Stomach (tissue), 4 donors: ENCODE data around the gene C4B.
"Not testable (repeated sequence)": the region's sequence is repeated elsewhere in the genome, so short reads cannot be mapped to it uniquely, and the experiment has no call there.

Source experiments
- EP300 ChIP-seq: sonication (generic); formaldehyde crosslinking; IDR thresholded peaks from one replicate; pipeline ENCODE4 v1.6.1; 2017; ENCODE audit warnings: antibody characterized with exemption
- POLR2A ChIP-seq, 4 donors: fragments of 450-650 bp; IDR thresholded peaks; one replicate each; pipeline ENCODE4 v1.6.1; 2016; ENCODE audit warnings: antibody characterized with exemption in 4 of 4, control low read depth in 2 of 4, mild to moderate bottlenecking in 1 of 4, moderate library complexity in 1 of 4
- POLR2AphosphoS5 ChIP-seq, 3 donors: sonication (generic); formaldehyde crosslinking; IDR thresholded peaks; one replicate each; pipeline ENCODE4 v1.6.1; 2016; ENCODE audit warnings: antibody characterized with exemption in 3 of 3
- TF ChIP-seq, protein P1 (sequence below), 7 experiments: fragments of 450-650 bp in 4 of 7; fragments of 200-600 bp in 3 of 7; sonication (generic) in 3 of 7; IDR thresholded peaks; one replicate each; pipeline ENCODE4 v1.5.1; 2016 to 2019; ENCODE audit warnings: antibody characterized with exemption in 7 of 7, control low read depth in 2 of 7, mild to moderate bottlenecking in 1 of 7

DNA sequence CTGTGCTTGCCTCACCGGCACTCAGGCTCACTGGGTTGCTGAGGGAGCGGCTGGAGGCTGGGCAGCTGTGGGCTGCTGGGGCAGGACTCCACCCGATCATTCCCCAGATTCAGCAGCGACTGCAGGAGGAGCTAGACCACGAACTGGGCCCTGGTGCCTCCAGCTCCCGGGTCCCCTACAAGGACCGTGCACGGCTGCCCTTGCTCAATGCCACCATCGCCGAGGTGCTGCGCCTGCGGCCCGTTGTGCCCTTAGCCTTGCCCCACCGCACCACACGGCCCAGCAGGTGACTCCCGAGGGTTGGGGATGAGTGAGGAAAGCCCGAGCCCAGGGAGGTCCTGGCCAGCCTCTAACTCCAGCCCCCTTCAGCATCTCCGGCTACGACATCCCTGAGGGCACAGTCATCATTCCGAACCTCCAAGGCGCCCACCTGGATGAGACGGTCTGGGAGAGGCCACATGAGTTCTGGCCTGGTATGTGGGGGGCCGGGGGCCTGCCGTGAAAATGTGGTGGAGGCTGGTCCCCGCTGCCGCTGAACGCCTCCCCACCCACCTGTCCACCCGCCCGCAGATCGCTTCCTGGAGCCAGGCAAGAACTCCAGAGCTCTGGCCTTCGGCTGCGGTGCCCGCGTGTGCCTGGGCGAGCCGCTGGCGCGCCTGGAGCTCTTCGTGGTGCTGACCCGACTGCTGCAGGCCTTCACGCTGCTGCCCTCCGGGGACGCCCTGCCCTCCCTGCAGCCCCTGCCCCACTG lies 25.9 kb downstream of the C4B start:
- TF ChIP-seq EP300; POLR2A (IDR thresholded peaks at IDR 0.05); POLR2AphosphoS5 (IDR thresholded peaks at IDR 0.05): not testable (repeated sequence)
- TF ChIP-seq, protein P1, sequence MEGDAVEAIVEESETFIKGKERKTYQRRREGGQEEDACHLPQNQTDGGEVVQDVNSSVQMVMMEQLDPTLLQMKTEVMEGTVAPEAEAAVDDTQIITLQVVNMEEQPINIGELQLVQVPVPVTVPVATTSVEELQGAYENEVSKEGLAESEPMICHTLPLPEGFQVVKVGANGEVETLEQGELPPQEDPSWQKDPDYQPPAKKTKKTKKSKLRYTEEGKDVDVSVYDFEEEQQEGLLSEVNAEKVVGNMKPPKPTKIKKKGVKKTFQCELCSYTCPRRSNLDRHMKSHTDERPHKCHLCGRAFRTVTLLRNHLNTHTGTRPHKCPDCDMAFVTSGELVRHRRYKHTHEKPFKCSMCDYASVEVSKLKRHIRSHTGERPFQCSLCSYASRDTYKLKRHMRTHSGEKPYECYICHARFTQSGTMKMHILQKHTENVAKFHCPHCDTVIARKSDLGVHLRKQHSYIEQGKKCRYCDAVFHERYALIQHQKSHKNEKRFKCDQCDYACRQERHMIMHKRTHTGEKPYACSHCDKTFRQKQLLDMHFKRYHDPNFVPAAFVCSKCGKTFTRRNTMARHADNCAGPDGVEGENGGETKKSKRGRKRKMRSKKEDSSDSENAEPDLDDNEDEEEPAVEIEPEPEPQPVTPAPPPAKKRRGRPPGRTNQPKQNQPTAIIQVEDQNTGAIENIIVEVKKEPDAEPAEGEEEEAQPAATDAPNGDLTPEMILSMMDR (IDR thresholded peaks at IDR 0.05), result not testable (repeated sequence)
